ENCODE measurements around the gene LRRC9.
"Not testable (repeated sequence)": the region's sequence is repeated elsewhere in the genome, so short reads cannot be mapped to it uniquely, and the experiment has no call there.

LRRC9 gene

GRCh38 chr14:60025571-60025970 is 105.6 kb downstream of the LRRC9 start:
- DNase-seq = no peak
- Histone ChIP-seq H3K4me3 (no peak overlapping the region), H3K4me1 (no peaks in the 10 kb centered on the region), H3K27ac (no peak overlapping the region), H3K27me3 (no peaks in the 10 kb centered on the region), H3K9me3 (no peaks in the 10 kb centered on the region), H3K36me3 (no peaks in the 10 kb centered on the region)
- intact Hi-C loops (cut with DNase I; ENCODE audit: low total_unique reads) = no loop called here
- TF ChIP-seq CTCF (IDR thresholded peaks at IDR 0.05) = no peak

- Histone ChIP-seq H3K9me3 (peaks cover 0 to 3% (median 0%) of the 10 kb centered on the region in 3 donors), H3K27me3 (no peaks in the 10 kb centered on the region), H3K36me3 (no peaks in the 10 kb centered on the region), H3K27ac (no peak overlapping the region), H3K4me1 (no peaks in the 10 kb centered on the region), H3K4me3 (no peak overlapping the region)
- TF ChIP-seq CTCF (IDR thresholded peaks at IDR 0.05) = no peak
- DNase-seq = no peak
- intact Hi-C loops (cut with DNase I; ENCODE audit: low total_unique reads) = no loop called here
Measured at GRCh38 chr14:60035177-60035576, 115.2 kb downstream of the LRRC9 start.

- intact Hi-C loops (cut with DNase I; ENCODE audit: low total_unique reads); H3K27me3 ChIP-seq; H3K4me3 ChIP-seq; H3K36me3 ChIP-seq; DNase-seq; H3K4me1 ChIP-seq; H3K27ac ChIP-seq: not testable (repeated sequence)
- H3K9me3 ChIP-seq = peaks cover 0 to 30% (median 3%) of the 10 kb centered on the region in 3 donors
Measured at GRCh38 chr14:60047976-60048375, 128.0 kb downstream of the LRRC9 start.

GRCh38 chr14:60051721-60052221 is 131.8 kb downstream of the LRRC9 start:
- no peak for TF ChIP-seq CTCF (IDR thresholded peaks at IDR 0.05)
- Histone ChIP-seq H3K27ac (no peak overlapping the region), H3K27me3 (no peaks in the 10 kb centered on the region), H3K4me1 (no peaks in the 10 kb centered on the region), H3K9me3 (peaks cover 0 to 11% (median 0%) of the 10 kb centered on the region in 3 donors), H3K36me3 (no peaks in the 10 kb centered on the region), H3K4me3 (no peak overlapping the region)
- intact Hi-C loops (cut with DNase I; ENCODE audit: low total_unique reads) = no loop called here
- no peak for DNase-seq

- Histone ChIP-seq H3K9me3 (no peaks in the 10 kb centered on the region), H3K36me3 (no peaks in the 10 kb centered on the region), H3K4me3 (no peak overlapping the region), H3K27ac (no peak overlapping the region), H3K4me1 (no peaks in the 10 kb centered on the region), H3K27me3 (no peaks in the 10 kb centered on the region)
- intact Hi-C loops (cut with DNase I; ENCODE audit: low total_unique reads) = no loop called here
- DNase-seq = no peak
- TF ChIP-seq CTCF (IDR thresholded peaks at IDR 0.05) = no peak
Measured at GRCh38 chr14:60058087-60058486, 138.1 kb downstream of the LRRC9 start.

- no peaks in the 10 kb centered on the region for H3K4me1 ChIP-seq
- no peaks in the 10 kb centered on the region for H3K27me3 ChIP-seq
- TF ChIP-seq CTCF (IDR thresholded peaks at IDR 0.05) = no peak
- H3K9me3 ChIP-seq = no peaks in the 10 kb centered on the region
- H3K36me3 ChIP-seq = no peaks in the 10 kb centered on the region
- H3K4me3 ChIP-seq = no peak overlapping the region
- H3K27ac ChIP-seq = no peak overlapping the region
- no peak for DNase-seq
- intact Hi-C loops (cut with DNase I; ENCODE audit: low total_unique reads) = no loop called here
Measured at GRCh38 chr14:60061371-60061770, 141.4 kb downstream of the LRRC9 start.

Measured in tibial artery (tissue), 4 donors.